Fibroblast of peridontal ligament (primary cell): ENCODE results near the gene UQCR11.

Source experiments
- DNase-seq: peaks from one replicate; pipeline ENCODE4 v3.0.0-alpha.2; 2010; ENCODE audit errors: extremely low read depth

The UQCR11 gene

GRCh38 chr19:1569997-1570396 lies 35.3 kb downstream of the UQCR11 start:
- no peak for DNase-seq

- peak; percentile 32 for DNase-seq
Measured at GRCh38 chr19:1568320-1569019, 36.8 kb downstream of the UQCR11 start, which contains the start of gene MEX3D. MEX3D (minus strand) TSS chr19:1568325; CDS start chr19:1568058, 267 bp downstream.

GRCh38 chr19:1567848-1568227 lies 37.4 kb downstream of the UQCR11 start:
- no peak for DNase-seq

- DNase-seq = no peak
Measured at GRCh38 chr19:1567116-1567847, 38.0 kb downstream of the UQCR11 start.

GRCh38 chr19:1566392-1567115 lies 38.7 kb downstream of the UQCR11 start:
- DNase-seq = peak; percentile 76

GRCh38 chr19:1563251-1563650 lies 42.0 kb downstream of the UQCR11 start:
- DNase-seq = no peak

GRCh38 chr19:1561236-1561842 lies 43.9 kb downstream of the UQCR11 start:
- DNase-seq = no peak

- no peak for DNase-seq
Measured at GRCh38 chr19:1560286-1560882, 44.9 kb downstream of the UQCR11 start.

GRCh38 chr19:1558552-1558951 lies 46.7 kb downstream of the UQCR11 start:
- DNase-seq = no peak

GRCh38 chr19:1556390-1557070 lies 48.7 kb downstream of the UQCR11 start:
- DNase-seq = no peak

- no peak for DNase-seq
Measured at GRCh38 chr19:1555487-1556389, 49.5 kb downstream of the UQCR11 start.

- DNase-seq = no peak
Measured at GRCh38 chr19:1554968-1555367, 50.3 kb downstream of the UQCR11 start.

- no peak for DNase-seq
Measured at GRCh38 chr19:1553415-1553814, 51.8 kb downstream of the UQCR11 start.

- no peak for DNase-seq
Measured at GRCh38 chr19:1551068-1552040, 53.9 kb downstream of the UQCR11 start.

- DNase-seq = no peak
Measured at GRCh38 chr19:1549332-1549945, 55.8 kb downstream of the UQCR11 start.
